Chondrocyte (in vitro differentiated cells): ENCODE data around the gene ACSL5. TPM values are rescaled to one million over a fixed set of nuclear protein-coding genes. Genes with fewer than 3 reads are reported as not detected.

Source experiments
- DNase-seq: peaks from one replicate; pipeline ENCODE4 v3.0.0; 2021; ENCODE audit warnings: mixed read lengths, low spot score
- H3K27ac Mint-ChIP-seq: one replicate; pipeline ENCODE4 v1.8.0; 2021; ENCODE audit warnings: mild to moderate bottlenecking, moderate library complexity, mixed read lengths; ENCODE audit not compliant: unreplicated experiment
- H3K27me3 Mint-ChIP-seq: 2 replicates; pipeline ENCODE4 v1.8.0; 2021; ENCODE audit warnings: low read depth, mixed read lengths
- H3K36me3 Mint-ChIP-seq: 2 replicates; pipeline ENCODE4 v1.8.0; 2021; ENCODE audit warnings: low read depth, mixed read lengths
- H3K4me1 Mint-ChIP-seq: 2 replicates; pipeline ENCODE4 v1.8.0; 2021; ENCODE audit warnings: low read depth, mild to moderate bottlenecking, mixed read lengths
- H3K4me3 Mint-ChIP-seq: one replicate; pipeline ENCODE4 v1.8.0; 2021; ENCODE audit warnings: mild to moderate bottlenecking, moderate library complexity, mixed read lengths; ENCODE audit not compliant: unreplicated experiment
- H3K9me3 Mint-ChIP-seq: 2 replicates; pipeline ENCODE4 v1.8.0; 2021; ENCODE audit warnings: low read depth, mixed read lengths
- total RNA-seq: library from RNA; stranded (reverse); gene quantifications from 3 replicates; pipeline ENCODE4 v1.2.1, GENCODE V29; 2021
- TF ChIP-seq, protein P1 (sequence below): fragments of 200-600 bp; sonication (generic); IDR thresholded peaks from 2 replicates; pipeline ENCODE4 v1.5.0; 2021; ENCODE audit warnings: antibody characterized with exemption, mild to moderate bottlenecking, moderate library complexity

ACSL5 gene
- total RNA-seq, 1 donor from 2014 or later: 0.27 TPM

DNA sequence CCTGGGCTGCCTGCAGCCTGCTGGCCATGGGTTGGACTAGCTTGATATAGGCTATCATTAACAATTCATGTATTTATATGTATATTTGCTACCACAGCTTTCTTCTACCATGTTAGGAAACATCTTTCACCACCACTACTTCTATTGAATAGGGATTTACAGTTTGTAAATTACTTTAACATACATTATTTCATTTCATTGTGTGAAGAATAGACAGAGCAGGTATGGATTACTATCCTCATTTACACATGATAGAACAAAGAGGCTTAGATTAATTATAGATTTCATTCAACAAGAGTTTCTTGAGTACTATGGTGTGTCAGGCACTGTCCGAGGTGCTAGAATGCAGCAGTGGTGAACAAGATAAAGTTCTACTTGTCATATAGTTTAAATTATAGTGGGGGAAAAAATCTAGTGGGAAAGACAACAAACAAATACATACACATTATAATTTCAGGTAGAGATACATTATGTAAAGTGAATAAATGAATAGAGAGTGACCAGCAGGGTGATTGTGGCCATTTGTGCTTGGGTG is 93.7 kb downstream of the ACSL5 start:
- peaks cover 16% of the 10 kb centered on the region for H3K36me3 Mint-ChIP-seq
- no peak overlapping the region for H3K27ac Mint-ChIP-seq
- no peaks in the 10 kb centered on the region for H3K27me3 Mint-ChIP-seq
- no peak for DNase-seq
- H3K9me3 Mint-ChIP-seq: peaks cover 5% of the 10 kb centered on the region
- H3K4me3 Mint-ChIP-seq: no peak overlapping the region
- TF ChIP-seq, protein P1, sequence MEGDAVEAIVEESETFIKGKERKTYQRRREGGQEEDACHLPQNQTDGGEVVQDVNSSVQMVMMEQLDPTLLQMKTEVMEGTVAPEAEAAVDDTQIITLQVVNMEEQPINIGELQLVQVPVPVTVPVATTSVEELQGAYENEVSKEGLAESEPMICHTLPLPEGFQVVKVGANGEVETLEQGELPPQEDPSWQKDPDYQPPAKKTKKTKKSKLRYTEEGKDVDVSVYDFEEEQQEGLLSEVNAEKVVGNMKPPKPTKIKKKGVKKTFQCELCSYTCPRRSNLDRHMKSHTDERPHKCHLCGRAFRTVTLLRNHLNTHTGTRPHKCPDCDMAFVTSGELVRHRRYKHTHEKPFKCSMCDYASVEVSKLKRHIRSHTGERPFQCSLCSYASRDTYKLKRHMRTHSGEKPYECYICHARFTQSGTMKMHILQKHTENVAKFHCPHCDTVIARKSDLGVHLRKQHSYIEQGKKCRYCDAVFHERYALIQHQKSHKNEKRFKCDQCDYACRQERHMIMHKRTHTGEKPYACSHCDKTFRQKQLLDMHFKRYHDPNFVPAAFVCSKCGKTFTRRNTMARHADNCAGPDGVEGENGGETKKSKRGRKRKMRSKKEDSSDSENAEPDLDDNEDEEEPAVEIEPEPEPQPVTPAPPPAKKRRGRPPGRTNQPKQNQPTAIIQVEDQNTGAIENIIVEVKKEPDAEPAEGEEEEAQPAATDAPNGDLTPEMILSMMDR: no peak
- peaks cover 4% of the 10 kb centered on the region for H3K4me1 Mint-ChIP-seq

DNA sequence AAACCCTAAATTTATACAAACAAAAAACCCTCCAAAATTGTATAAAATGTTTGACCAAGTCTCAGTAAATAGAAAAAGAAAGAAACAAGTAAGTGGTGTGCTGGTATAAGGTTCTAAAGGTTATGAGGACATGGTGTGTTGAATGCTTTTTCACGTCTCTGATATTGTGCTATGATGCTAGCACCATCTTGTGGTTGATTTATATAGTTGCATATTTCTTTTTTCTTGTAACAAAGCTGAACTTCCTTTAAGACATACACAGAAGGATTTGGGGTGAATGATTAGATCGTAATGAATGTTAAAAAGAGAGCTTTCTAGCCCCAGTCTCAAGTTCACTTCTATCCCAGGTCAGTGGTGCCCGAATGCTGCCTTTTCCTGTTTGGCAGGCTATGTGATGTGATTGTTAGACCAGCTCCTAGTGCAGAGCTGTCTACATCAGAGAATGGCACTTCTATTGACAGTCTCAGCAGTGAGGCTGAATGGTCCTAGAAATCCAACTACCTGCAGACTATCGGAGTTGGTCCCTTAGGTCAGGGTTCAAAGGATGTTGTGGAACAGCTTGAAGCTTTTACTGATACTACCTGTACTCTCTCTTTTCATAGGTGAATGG is 98.1 kb downstream of the ACSL5 start:
- no peak overlapping the region for H3K4me3 Mint-ChIP-seq
- H3K36me3 Mint-ChIP-seq: no peaks in the 10 kb centered on the region
- H3K9me3 Mint-ChIP-seq: no peaks in the 10 kb centered on the region
- no peak overlapping the region for H3K27ac Mint-ChIP-seq
- TF ChIP-seq, protein P1: peak; percentile 92
- H3K27me3 Mint-ChIP-seq: no peaks in the 10 kb centered on the region
- peaks cover 8% of the 10 kb centered on the region for H3K4me1 Mint-ChIP-seq
- DNase-seq: no peak

DNA sequence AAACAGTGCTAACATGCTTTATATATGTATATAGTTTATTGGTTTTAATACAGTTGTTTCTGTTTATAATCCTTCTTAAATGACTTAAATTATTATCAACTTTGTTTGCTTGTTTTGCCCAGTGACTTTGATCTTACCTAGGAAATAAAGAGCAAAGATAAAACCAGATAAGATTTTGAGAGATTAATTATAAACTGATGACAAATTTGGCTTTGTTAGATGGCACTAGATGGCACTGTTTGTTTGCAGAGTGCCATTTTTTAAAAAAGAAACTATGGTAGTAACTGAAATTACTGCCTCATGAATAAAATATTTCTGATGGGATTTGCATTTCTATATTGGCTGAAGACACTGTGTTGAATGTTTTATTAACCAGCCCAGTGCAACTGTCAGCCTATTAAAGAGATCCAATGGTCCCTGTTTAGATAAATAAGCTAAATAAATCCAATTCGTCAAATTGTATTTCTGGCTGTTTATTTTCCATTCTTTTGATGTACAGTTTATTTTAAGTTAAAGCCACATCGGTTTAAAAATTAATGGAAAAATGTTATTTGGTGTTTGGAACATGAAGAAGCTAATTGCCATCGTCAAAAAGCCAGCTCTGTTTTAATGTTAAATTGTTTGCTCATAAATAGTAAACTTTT is 101.8 kb downstream of the ACSL5 start:
- TF ChIP-seq, protein P1: peak; percentile 85
- Mint-ChIP-seq H3K27ac (no peak overlapping the region), H3K36me3 (no peaks in the 10 kb centered on the region), H3K27me3 (no peaks in the 10 kb centered on the region), H3K4me3 (no peak overlapping the region), H3K4me1 (peaks cover 8% of the 10 kb centered on the region), H3K9me3 (no peaks in the 10 kb centered on the region)
- no peak for DNase-seq

Other genes with a start within 250 kb of the ACSL5 start
- gene GPAM, start 190.4 kb upstream of the ACSL5 start, total RNA-seq: 10.8 to 14.1 TPM (median 11.1 TPM) in 3 replicates
- not detected in 3 replicates for gene TECTB, start 90.7 kb upstream of the ACSL5 start, total RNA-seq
- gene ZDHHC6, start 72.8 kb downstream of the ACSL5 start, total RNA-seq: 23.4 to 30.9 TPM (median 25.5 TPM) in 3 replicates
- 22.7 to 31.1 TPM (median 23.0 TPM) in 3 replicates for gene VTI1A, start 73.1 kb downstream of the ACSL5 start, total RNA-seq